NCI-H774 (cell line): ENCODE results near the gene AK2.
"Not testable (repeated sequence)": the region's sequence is repeated elsewhere in the genome, so short reads cannot be mapped to it uniquely, and the experiment has no call there.

Experiments
- DNase-seq: peaks from one replicate; lab custom pipeline; 2025; lab: John Stamatoyannopoulos, UW

AK2 gene

DNA sequence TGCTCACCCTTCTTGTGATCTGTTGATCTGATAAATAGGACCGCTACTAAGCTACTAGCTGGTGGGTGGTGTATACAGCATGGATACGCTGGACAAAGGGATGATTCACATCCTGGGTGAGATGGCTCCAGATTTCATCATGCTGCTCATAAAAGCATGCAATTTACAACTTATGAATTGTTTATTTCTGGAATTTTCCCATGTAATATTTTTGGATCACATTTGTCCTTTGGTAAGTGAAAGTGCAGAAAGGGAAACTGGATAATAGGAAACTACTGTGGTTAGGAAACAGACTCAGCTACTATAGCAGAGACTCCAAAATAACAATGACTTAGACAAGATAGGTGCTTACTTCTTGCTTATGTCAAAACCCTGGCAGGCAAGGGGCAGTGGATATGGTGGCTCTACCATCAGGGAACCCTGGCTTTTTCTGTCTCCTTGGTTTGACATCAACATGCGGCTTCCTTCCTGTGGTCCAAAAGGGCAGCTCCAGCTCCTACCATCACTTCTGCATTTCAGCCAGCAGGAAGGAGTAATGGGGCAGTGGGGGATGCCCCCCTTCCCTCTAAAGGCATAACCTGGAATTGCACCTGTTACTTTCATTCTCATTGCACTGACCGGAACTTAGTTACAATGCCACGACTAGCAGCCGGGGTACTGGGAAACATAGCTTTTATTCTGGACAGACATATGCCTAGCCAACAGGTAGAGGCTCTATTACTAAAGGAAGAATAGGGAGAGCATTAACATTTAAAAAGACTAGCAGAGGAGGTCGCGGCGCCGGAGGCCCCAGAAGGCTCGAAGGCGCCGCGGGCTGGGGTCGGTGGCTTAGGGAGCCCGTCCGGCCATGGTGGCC, 13.8 kb upstream of the AK2 start:
- DNase-seq = no peak

DNA sequence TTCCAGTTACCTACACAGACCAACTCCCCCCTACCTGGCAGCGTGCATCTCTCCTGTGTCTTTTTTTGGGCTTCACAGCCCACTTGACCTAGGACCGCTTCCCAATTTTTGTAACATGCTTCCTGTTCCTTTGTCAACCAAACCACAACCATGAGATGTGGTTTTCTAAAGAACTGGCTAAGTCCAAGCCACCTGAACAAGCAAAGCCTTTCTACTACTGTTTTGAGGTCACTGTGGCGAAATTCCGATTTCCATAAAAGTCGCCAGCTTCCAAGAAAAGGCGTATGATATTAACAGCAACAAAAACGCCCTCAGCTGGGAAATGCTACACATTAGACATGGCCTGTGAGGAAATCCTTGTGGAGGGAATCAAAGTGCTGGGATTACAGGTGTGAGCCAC, 12.7 kb upstream of the AK2 start:
- no peak for DNase-seq

DNA sequence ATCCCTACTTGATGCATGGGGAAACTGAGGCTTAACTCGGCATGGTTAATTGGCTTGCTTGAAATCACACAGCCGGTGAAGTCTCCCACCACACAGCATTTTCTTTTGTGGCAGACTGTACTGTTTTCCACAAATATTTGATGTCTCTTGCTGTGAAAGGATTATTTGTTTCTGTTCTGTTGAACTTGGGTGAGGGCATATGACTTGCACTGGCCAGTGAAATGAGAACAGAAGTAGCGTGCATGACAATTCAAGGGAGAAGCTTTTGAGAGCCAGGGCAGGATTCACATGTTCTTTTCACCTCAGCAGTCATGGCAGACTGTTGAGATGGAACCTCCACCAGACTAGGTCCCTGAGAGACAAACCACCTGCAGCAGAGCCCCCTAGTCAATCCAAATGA, 11.7 kb upstream of the AK2 start:
- no peak for DNase-seq

DNA sequence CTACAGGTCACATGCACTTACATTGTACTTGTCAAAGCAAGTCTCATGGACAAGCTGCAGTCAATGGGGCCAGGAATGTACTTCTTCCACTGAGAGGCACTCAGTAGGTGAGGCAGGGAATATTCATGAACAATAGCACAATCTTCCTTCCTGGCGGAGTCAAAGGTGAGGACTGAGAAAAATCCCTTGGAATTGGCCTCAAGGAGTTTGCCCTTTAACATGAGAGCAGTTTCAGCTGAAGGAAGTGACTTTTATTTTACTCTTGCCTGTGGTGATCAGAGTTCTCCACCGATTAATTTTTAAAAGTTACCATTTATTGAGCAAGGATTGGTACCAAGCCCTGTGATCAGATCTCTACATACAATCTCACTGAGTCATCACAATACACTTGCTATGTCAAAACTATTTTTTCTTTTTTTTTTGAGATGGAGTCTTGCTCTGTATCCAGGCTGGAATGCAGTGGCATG, 11.2 kb upstream of the AK2 start:
- no peak for DNase-seq

DNA sequence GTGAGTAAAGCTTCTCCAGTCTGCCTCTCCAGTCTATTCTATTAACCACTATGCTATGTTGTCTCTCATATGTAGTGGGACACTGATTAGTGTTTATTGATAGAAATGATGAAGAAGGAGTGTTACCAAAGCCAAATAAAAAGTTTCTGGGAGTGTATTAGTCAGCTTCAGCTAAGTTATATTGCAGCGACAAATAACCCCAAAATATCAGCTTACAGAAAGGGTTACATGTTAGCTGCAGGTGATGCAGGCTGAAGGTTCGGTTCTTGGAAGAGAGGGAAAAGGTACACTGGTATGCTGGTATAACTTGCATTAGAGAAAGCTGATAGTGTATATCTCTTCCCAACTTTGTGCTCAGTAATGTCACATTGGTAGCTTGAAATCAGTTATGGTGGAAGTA, 10.6 kb upstream of the AK2 start:
- no peak for DNase-seq

DNA sequence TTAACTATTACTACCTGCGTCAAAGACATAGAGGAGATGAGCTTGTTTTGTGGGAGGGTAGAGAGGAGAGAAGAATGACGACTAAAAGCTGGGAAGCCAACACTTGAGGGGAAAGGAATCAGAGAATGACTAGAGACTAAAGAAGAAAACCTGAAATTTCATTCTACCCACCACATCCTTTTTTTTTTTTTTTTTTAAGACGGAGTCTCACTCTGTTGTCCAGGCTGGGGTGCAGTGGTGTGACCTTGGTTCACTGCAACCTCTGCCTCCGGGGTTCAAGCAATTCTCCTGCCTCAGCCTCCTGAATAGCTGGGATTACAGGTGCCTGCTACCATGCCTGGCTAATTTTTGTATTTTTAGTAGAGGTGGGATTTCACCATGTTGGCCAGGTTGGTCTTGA, 9.6 kb upstream of the AK2 start:
- not testable (repeated sequence) for DNase-seq

DNA sequence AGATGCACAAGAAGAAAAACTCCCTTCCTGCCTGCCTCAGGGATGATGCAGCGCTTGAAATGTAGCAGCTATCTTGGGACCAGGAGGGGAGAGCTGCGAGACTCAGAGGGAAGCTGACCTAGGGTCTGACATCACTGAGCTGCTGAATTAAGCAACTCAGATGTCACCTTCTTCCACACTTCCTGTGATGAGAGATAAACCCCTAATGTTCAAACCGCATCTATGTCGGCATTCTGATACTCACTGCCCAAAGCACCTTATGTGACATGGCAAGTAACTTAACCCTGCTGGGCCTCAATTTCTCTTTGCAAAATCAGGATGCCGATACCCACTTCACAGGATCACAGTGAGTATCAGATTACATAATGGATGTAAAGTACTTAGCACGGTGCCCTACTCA, 9.1 kb upstream of the AK2 start:
- no peak for DNase-seq

DNA sequence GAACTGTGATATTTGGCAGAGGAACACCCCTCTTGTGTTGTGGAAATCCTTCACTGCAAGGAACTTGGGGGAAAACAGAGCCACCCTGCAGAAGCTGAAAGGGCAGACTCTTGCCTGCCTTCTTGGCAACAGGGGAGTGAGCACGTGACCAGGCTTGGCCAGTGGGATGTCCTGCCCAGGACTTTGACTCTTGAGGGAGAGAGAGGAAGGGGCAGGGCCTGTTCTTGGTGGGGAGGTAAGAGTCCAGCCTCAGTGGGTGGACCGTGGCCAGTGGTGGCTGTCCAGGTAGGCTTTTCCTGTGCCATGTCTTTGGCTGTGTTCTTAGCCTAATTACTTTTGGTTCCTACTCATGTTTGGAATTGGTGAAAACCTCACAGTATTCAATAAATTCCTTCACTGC, 8.6 kb upstream of the AK2 start:
- no peak for DNase-seq

DNA sequence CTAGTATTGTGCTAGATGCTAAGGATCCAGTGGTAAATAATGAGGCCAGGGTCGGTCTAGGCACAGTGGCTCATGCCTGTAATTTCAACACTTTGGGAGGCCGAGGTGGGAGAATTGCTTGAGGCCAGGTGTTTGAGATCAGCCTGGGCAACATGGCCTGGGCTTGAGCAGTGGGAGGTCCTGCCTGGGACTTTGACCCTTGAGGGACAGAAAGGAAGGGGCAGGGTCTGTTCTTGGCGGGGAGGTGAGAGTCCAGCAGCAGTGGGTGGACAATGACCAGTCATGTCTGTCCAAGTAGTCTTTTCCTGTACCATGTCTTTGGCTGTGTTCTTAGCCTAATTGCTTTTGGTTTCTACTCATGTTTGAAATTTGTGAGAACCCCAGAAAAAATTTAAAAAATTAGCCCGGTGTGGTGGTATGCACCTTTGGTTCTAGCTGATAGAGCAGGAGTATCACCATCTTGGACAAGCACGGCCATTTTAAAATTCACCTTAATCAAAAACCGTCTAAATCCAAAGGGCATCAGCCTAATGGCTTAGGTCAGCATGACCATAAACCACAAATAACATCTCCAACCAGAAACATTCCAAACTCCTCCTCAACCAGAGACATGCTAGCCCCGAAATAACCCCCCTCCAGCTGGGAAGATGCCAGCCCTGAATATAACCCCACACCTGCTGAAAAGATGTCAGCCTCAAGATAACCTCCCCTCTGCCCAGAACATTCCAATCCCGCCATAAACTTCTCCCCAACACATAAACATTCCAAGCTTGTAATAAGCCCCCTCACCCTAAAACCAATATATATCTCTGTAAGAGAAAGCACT, 6.8 kb upstream of the AK2 start:
- DNase-seq = no peak

DNA sequence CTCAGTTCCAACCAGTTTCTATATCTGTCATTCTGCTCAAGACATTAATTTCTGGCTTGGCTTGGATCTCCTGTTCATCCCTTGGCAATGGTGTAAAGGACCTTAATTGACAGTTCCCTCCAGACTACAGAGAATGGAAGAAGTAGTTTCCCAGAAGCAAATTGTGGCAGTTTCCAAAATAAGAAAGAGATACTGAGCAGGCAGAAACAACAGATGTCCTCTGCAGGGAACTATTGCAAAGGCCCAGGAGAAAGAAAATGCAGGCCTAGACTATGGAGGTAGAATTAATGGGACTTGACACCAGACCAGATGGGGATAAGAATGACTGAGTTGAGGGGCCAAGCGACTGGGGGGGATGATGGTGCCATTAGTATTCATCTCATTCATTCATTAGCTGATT, 6.1 kb upstream of the AK2 start:
- no peak for DNase-seq

DNA sequence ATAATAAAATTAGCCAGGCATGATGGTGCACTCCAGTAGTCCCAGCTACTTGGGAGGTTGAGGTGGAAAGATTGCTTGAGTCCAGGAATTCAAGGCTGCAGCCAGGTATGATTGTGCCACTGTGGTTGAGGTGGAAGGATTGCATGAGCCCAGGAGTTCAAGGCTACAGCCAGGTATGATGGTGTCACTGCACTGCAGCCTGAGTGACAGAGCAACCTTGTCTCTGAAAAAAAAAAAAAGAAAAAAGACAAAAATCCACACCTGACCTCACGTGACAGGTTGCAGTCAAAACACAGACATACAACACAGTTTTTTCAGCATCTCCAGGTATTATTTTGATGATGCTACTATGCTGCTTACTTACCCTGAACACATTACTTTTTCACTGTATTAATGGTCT, 4.3 kb upstream of the AK2 start:
- no peak for DNase-seq

DNA sequence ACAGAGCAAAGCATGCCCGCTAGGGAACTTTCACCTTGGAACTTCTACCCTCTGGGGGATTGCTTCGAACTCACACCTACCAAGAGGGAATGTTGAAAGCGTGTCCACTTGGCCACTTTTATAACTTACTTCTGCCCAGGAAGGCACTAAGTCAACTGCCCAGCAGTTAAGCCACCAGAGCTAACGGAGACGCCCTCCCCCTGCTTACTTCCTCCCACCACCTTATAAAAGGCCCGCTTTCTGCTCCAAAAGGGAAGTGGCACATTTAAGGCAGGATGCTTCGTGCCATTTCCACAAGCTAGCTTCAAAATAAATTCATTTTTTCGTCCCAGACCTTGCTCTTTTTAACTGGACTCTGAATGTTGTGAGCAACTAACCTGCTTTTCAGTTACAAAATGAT, 3.2 kb upstream of the AK2 start:
- no peak for DNase-seq

DNA sequence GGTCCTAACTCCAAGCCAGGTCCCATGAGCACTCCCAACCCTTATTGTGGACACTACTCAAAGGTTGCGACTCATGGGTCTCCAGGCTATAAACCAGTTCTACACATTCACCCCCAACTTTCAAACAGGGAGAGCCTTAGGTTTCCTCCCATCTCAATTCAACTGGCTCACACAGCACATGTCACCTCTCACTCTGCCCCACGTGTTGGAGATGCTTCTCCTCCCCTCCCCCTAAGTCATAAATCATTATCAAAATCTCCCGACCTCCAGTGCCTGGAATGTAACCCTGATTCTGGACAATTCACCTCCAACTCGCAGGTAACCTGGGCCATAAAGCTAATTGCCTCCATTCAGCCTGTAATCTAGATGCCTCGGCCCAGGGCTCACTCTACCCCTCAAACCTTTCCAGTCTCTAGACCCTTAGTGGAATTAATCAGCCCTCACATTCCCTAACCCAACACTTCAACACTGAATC, 595 bp downstream of the AK2 start:
- no peak for DNase-seq

DNA sequence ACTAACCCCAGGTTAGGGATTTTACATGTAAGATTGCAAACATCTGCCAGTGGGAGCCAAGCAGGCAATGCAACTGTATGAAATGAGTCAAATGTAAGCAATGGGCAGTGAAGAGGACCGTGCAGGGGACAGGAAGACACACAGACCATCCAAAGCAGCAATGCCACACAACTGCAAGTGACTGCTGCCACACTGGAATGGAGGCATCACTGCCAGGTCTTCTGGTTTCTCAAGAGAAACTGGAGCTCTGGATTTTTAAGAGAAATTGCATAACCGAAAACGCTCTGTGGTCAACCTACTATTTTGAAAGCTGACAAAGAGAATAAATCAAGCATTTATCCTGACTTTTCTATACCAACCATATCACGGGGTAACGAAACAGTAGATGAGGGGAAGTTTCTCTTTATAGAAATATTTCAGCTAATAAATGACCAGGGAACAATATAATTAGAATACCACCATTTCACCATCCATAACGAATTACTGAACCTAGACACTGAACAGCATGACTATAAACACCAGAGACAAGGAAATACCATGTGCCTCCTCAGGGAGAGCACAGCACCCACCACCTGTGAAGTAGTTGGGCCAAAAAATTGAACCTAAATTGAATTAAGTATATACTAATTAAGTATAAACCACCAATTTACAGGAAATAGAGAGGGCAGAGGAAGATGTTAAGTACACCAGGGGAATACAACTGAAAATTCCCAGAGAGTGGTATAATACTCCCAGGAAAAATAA, 4.4 kb downstream of the AK2 start:
- no peak for DNase-seq

DNA sequence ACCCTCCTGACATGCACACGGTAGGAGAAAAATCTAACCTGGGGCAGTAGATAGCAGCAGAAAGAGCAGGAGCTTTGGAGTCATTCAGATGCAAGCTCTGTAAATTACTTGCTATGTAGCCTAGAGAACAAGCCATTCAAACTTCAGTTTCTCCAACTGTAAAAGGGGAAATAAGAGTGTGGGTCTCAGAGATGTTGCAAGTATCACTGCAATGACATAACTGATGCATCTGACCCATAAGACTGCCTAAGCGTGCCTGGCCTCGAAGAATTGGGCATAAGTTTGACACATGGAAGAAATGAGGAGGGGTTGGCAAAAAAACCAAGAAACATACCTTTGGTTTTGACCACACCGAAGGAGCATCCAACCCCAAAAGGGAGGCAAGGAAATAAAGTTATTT, 5.2 kb downstream of the AK2 start:
- no peak for DNase-seq

DNA sequence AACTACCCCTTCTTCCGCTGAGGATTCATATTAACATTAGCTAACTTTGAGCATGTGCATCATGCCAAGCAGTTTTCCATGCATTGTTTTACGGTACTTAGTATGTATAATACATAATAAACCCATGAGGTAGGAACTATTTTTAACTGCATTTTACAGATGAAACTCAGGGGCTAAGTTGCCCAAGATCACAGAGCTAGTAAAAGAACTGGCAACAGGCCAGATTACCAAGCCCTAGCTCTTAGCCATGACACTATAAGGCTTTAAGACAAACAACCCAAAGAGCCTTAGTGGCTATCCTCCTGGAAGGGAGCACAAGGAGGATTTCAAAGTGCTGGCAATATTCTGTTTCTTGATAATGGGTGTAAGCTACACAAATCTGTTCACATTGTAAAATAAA, 6.1 kb downstream of the AK2 start:
- no peak for DNase-seq

DNA sequence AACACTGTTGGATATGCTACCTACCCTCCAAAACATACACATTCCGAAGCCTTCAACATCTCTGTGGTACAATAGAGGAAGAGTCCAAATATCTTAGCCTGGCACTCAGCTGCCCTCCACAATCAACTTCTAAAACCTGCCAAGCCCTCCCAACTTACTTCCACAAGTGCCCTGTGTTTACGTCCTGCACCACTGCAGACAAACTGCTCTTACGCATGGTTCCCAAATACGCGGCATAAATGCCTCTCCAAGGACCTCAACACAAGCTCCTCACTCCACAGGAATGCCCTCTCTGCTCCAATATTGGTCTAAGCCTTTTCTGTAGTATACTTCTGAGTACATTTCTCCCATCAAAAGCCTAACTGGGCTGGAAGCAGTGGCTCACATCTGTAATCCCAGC, 6.8 kb downstream of the AK2 start:
- DNase-seq = no peak

DNA sequence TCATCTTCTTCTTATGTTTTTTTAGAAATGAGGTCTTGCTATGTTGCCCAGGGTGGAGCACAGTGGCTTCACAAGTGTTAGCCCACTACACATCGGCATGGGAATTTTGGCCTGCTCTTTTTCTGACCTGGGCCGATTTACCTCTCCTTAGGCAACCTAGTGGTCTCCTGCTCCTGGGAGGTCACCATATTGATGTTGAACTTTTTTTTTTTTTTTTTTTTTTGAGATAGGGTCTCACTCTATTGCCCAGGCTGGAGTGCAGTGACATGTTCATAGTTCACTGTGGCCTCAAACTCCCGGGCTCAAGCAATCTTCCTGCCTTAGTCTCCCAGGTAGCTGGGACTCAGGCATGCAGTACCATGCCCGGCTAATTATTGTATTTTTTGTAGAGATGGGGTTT, 7.5 kb downstream of the AK2 start:
- no peak for DNase-seq

DNA sequence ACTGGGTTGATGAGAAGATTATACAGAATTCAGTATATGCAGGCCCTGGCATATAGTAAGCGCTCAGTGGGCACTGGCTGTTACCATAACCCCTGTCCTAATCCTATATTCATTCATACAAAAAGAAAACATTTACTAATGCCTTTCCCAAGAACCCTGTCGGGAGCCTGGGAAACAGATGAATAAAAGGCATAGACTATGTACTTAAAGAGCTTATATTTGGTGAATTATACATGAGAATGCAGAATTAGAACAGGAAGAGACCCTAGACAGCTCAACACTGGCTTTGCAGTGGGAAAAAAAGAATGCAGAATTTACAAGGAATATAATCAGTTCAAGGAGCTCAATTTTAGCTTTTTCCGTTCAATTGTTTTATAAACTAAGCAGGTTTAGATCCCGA, 10.9 kb downstream of the AK2 start:
- DNase-seq = no peak

DNA sequence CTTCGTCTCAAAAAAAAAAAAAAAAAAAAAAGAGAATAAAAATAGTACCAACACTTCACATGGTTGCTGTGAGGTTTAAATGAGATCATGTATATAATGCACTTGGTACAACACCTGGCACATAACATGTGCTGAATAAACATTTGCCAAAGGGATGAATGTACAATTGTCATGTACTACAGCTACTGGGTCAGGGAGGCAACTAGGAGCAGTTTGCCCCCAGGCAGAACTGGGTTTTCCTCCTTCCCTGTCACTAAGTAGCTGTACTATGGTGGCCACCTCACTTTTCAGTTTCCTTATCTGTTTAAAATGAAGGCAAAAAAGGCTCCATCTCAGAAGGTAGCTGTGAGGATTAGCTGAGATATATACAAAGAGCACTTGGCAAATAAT, 11.5 kb downstream of the AK2 start:
- DNase-seq = no peak

DNA sequence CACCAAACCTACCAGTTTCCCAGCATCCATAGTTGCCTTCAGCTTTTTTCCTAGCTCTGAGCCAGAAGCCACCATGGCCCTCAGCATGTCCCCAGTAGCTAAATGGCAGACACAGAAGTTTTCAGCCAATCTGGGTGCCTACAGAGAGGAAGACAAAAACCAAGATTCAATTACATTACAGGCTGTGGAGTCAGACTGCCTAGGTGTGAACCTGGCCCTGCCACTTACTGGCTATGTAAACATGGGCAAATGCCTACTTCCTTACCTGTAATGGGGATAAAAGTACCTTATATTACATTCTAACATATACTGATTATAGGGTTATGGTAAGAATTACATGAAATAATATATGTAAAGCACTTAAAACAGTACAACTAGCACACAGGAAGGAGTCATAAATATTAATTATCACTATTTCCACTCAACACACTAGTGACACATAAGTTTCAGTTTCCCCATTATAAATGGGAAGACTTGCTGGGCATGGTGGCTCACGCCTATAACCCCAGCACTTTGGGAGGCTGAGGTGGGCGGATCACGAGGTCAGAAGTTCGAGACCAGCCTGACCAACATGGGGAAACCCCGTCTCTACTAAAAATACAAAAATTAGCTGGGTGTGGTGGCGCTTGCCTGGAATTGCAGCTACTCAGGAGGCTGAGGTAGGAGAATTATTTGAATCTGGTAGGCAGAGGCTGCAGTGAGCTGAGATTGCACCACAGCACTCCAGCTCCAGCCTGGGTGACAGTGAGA, 12.1 kb downstream of the AK2 start:
- not testable (repeated sequence) for DNase-seq

DNA sequence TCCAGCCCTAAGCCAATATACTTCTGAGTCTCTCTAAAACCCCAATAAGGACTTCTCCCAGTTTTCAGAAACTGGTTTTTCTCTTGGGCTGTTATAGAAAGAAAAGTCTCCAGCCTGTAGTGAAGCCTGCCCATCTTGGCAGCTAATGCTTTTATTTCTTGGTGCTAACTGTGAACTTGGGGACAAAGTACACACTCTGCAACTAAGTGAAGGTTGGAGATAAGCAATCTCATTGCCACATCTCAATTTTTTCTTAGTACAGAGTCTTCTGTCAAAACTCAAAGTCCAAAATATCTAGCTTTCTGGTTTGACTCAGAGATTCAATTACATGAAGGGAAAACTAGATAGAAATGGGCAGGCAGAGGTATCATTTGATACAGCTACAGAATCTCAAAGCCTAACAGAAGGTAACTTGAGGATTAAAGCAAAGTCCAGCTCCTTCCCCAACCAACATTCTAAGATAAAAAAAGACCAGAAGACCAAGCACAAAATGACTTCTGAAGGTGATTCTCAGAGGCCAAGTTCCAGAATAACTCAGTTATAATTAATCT, 14.0 kb downstream of the AK2 start:
- DNase-seq = no peak
